ENCODE data around the gene UBQLN4.
"Not testable (repeated sequence)": the region's sequence is repeated elsewhere in the genome, so short reads cannot be mapped to it uniquely, and the experiment has no call there.

UBQLN4 gene

DNA sequence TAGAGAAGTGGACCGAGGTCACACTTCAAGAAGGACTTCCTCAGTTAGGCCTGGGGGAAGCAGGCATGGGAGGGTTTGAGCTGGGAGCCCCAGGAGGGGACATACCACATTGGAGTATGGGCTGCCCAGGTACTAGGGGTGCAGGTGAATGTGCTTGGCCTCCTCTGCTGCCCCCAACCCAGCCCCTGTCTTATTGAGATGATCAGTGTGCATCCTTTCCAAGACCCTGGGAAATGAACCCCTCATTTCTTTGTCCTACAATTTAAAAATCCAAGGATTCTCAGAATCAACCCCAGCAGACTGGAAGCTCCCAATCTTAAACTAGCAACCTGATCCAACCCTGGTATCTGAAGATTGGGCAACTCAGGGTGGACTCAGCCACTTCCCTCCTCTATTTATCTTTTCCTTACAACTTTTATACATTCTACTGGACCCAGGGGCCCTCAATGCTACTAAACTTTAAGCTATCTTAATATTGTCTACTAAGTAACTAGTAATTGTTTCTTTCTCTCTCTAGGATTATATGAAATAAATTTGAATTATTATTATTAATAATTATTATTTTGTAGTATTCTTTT, 19.6 kb upstream of the UBQLN4 start:
- Histone ChIP-seq H2AFZ (ENCODE audit: low read depth, low read length, severe bottlenecking) (no peak overlapping the region), H3K9ac (ENCODE audit: low read length) (no peak overlapping the region), H3K9me3 (ENCODE audit: insufficient read depth, low read length) (no peaks in the 10 kb centered on the region), H3K36me3 (ENCODE audit: low read length) (no peaks in the 10 kb centered on the region), H3F3A (ENCODE audit: insufficient read depth) (no peaks in the 10 kb centered on the region), H3K9me2 (replicated peaks; ENCODE audit: insufficient read depth, low read length) (no peaks in the 10 kb centered on the region), H3K79me2 (ENCODE audit: insufficient read depth, low read length) (no peaks in the 10 kb centered on the region), H3K27ac (ENCODE audit: low read depth, low read length) (no peak overlapping the region), H3K4me3 (ENCODE audit: insufficient read depth, low read length, poor library complexity, severe bottlenecking) (no peak overlapping the region), H3K4me2 (ENCODE audit: low read depth, low read length, poor library complexity, severe bottlenecking) (no peak overlapping the region), H4K20me1 (ENCODE audit: low read depth, low read length) (no peaks in the 10 kb centered on the region), H3K27me3 (ENCODE audit: low read length) (no peaks in the 10 kb centered on the region)
- TF ChIP-seq EZH2phosphoT487 (conservative IDR thresholded peaks at IDR 0.05; ENCODE audit: low read length) = no peak
- TF ChIP-seq, protein P1, sequence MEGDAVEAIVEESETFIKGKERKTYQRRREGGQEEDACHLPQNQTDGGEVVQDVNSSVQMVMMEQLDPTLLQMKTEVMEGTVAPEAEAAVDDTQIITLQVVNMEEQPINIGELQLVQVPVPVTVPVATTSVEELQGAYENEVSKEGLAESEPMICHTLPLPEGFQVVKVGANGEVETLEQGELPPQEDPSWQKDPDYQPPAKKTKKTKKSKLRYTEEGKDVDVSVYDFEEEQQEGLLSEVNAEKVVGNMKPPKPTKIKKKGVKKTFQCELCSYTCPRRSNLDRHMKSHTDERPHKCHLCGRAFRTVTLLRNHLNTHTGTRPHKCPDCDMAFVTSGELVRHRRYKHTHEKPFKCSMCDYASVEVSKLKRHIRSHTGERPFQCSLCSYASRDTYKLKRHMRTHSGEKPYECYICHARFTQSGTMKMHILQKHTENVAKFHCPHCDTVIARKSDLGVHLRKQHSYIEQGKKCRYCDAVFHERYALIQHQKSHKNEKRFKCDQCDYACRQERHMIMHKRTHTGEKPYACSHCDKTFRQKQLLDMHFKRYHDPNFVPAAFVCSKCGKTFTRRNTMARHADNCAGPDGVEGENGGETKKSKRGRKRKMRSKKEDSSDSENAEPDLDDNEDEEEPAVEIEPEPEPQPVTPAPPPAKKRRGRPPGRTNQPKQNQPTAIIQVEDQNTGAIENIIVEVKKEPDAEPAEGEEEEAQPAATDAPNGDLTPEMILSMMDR (IDR thresholded peaks at IDR 0.05; ENCODE audit: insufficient read depth, low read length, poor library complexity, severe bottlenecking) = no peak

DNA sequence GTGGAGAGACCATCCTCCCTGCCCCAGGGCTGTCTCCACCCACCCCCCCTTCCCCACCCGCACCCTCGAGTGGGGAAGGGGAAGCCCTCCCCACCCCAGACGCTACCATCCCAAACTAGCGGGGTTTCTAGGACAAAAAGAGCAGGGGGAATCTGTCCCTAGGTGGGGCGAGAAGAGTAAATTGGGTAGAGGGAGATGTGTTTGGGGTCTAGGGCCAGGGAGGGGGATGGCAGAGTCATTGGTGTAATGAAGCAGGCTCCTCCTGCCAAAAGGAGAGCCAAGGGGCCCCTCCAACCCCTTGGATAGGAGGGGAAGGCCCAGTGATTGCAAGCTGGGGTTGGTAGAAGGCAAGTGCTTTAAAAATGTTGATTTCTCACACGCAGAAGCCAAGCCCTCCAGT, 18.7 kb upstream of the UBQLN4 start:
- Histone ChIP-seq H4K20me1 (ENCODE audit: low read depth, low read length) (no peaks in the 10 kb centered on the region), H3K4me2 (ENCODE audit: low read depth, low read length, poor library complexity, severe bottlenecking) (no peak overlapping the region), H3K9ac (ENCODE audit: low read length) (no peak overlapping the region), H3K4me3 (ENCODE audit: insufficient read depth, low read length, poor library complexity, severe bottlenecking) (no peak overlapping the region), H3K27ac (ENCODE audit: low read depth, low read length) (no peak overlapping the region), H3K9me2 (replicated peaks; ENCODE audit: insufficient read depth, low read length) (no peaks in the 10 kb centered on the region), H3K9me3 (ENCODE audit: insufficient read depth, low read length) (no peaks in the 10 kb centered on the region), H3K79me2 (ENCODE audit: insufficient read depth, low read length) (no peaks in the 10 kb centered on the region), H3K36me3 (ENCODE audit: low read length) (no peaks in the 10 kb centered on the region), H3K27me3 (ENCODE audit: low read length) (no peaks in the 10 kb centered on the region), H2AFZ (ENCODE audit: low read depth, low read length, severe bottlenecking) (no peak overlapping the region), H3F3A (ENCODE audit: insufficient read depth) (no peaks in the 10 kb centered on the region)
- TF ChIP-seq EZH2phosphoT487 (conservative IDR thresholded peaks at IDR 0.05; ENCODE audit: low read length) = no peak
- TF ChIP-seq, protein P1 (IDR thresholded peaks at IDR 0.05; ENCODE audit: insufficient read depth, low read length, poor library complexity, severe bottlenecking) = no peak

DNA sequence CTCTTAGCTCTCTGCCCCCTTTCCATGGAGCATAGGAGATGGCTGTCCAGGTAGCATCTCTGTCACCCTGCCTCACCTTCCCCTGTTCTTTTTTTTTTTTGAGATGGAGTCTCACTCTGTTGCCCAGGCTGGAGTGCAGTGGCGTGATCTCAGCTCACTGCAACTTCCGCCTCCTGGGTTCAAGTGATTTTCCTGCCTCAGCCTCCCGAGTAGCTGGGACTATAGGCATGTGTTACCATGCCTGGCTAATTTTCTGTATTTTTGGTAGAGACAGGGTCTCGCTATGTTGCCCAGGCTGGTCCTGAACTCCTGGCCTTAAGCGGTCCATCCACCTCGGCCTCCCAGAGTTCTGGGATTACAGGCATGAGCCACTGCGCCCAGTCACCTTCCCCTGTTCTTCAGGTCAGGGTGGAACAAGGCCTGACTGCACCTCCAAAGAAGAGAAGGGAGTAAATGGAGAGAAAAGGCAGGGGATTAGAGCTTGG, 17.8 kb upstream of the UBQLN4 start:
- H2AFZ ChIP-seq (ENCODE audit: low read depth, low read length, severe bottlenecking); H3K9me2 ChIP-seq (replicated peaks; ENCODE audit: insufficient read depth, low read length); H3K36me3 ChIP-seq (ENCODE audit: low read length); H3F3A ChIP-seq (ENCODE audit: insufficient read depth); H3K27me3 ChIP-seq (ENCODE audit: low read length); H3K9ac ChIP-seq (ENCODE audit: low read length); H4K20me1 ChIP-seq (ENCODE audit: low read depth, low read length); H3K4me2 ChIP-seq (ENCODE audit: low read depth, low read length, poor library complexity, severe bottlenecking); H3K27ac ChIP-seq (ENCODE audit: low read depth, low read length); H3K9me3 ChIP-seq (ENCODE audit: insufficient read depth, low read length); H3K79me2 ChIP-seq (ENCODE audit: insufficient read depth, low read length); H3K4me3 ChIP-seq (ENCODE audit: insufficient read depth, low read length, poor library complexity, severe bottlenecking): not testable (repeated sequence)

DNA sequence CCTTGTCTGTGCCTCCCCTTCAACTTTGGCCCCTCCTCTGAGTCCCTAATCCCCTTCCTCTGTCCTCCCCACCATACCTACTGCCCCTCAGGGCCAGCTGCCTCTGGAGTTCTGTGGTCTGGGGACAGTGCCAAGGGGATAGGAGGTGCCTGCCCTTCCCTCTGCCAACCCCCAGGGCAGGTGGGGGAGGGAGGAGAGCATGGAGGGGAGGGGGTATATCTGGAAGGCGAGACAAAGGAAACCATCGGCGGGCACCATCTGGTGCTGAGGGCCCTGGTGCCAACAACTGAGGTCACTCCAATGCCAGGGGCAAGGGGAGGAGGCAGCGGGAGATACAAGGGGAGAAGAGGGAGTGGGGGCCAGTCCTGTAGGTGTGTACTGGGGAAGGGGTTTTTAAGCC, 16.9 kb upstream of the UBQLN4 start:
- no peaks in the 10 kb centered on the region for H3K9me3 ChIP-seq (ENCODE audit: insufficient read depth, low read length)
- H3K27ac ChIP-seq (ENCODE audit: low read depth, low read length) = no peak overlapping the region
- no peaks in the 10 kb centered on the region for H3K79me2 ChIP-seq (ENCODE audit: insufficient read depth, low read length)
- H3F3A ChIP-seq (ENCODE audit: insufficient read depth) = no peaks in the 10 kb centered on the region
- no peak overlapping the region for H2AFZ ChIP-seq (ENCODE audit: low read depth, low read length, severe bottlenecking)
- H3K9ac ChIP-seq (ENCODE audit: low read length) = no peak overlapping the region
- H3K4me3 ChIP-seq (ENCODE audit: insufficient read depth, low read length, poor library complexity, severe bottlenecking) = no peak overlapping the region
- H3K9me2 ChIP-seq (replicated peaks; ENCODE audit: insufficient read depth, low read length) = no peaks in the 10 kb centered on the region
- TF ChIP-seq EZH2phosphoT487 (conservative IDR thresholded peaks at IDR 0.05; ENCODE audit: low read length) = no peak
- TF ChIP-seq, protein P1 (IDR thresholded peaks at IDR 0.05; ENCODE audit: insufficient read depth, low read length, poor library complexity, severe bottlenecking) = no peak
- H3K36me3 ChIP-seq (ENCODE audit: low read length) = no peaks in the 10 kb centered on the region
- no peaks in the 10 kb centered on the region for H3K27me3 ChIP-seq (ENCODE audit: low read length)
- H4K20me1 ChIP-seq (ENCODE audit: low read depth, low read length) = no peaks in the 10 kb centered on the region
- no peak overlapping the region for H3K4me2 ChIP-seq (ENCODE audit: low read depth, low read length, poor library complexity, severe bottlenecking)
